ENCODE results near the gene SAG.

DNA sequence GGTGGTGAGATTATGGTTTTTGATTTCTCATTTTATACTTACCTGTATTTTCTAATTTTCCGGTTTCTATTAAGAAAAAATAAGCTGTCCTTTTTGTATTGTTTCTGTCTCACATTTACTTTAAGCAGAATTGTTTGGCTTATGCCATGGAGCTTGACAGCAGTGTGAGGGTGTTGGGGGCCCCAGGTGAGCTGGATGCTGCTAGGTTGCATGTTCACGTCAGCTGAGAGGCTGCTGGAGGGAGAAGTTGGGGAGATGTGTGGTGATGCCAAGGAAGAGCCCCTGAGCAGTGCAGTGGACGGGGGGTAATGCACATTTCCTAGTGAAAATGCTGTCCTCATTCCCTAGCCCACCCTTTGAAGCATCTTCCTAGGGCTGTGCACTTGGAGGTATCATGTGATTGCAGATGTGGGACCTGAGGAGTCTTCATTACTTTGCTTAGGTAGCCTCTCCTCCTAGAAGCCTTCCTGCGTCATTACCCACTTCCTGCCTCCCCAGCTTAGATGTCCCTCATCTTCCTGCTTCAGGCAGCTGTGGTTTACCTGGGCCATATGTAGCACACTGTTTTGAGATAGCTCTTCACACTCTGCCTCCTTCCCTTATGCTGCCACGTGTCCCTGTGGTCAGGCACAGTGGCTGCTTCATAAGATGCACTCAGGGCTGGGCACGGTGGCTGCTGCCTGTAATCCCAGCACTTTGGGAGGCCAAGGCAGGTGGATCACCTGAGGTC is 39.9 kb upstream of the SAG start:
- TF ChIP-seq, protein P1, sequence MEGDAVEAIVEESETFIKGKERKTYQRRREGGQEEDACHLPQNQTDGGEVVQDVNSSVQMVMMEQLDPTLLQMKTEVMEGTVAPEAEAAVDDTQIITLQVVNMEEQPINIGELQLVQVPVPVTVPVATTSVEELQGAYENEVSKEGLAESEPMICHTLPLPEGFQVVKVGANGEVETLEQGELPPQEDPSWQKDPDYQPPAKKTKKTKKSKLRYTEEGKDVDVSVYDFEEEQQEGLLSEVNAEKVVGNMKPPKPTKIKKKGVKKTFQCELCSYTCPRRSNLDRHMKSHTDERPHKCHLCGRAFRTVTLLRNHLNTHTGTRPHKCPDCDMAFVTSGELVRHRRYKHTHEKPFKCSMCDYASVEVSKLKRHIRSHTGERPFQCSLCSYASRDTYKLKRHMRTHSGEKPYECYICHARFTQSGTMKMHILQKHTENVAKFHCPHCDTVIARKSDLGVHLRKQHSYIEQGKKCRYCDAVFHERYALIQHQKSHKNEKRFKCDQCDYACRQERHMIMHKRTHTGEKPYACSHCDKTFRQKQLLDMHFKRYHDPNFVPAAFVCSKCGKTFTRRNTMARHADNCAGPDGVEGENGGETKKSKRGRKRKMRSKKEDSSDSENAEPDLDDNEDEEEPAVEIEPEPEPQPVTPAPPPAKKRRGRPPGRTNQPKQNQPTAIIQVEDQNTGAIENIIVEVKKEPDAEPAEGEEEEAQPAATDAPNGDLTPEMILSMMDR (conservative IDR thresholded peaks at IDR 0.05; ENCODE audit: low read length): no peak
- no peak for TF ChIP-seq EZH2phosphoT487 (IDR thresholded peaks at IDR 0.05; ENCODE audit: borderline replicate concordance, low read depth, low read length)

Data from OCI-LY7 (cell line).